Activated CD4-positive, alpha-beta T cell treated with anti-CD3 and anti-CD28 coated beads for 36 hours (primary cell): ENCODE data around the gene CYTH1. TPM values are rescaled to one million over a fixed set of nuclear protein-coding genes. Genes with fewer than 3 reads are reported as not detected.

Experiments
- ATAC-seq: fragments of 200-7000 bp; cut with Tn5 transposase; one replicate; pipeline ENCODE4 v1.10.0; 2021; ENCODE audit warnings: mild to moderate bottlenecking, moderate library complexity
- CTCF ChIA-PET: fragments of 350-600 bp; sonication (Branson Sonifier 250); formaldehyde crosslinking; loops from one replicate; lab custom pipeline; 2021; ENCODE audit warnings: antibody characterized with exemption; lab: Charles Lee
- POLR2A ChIA-PET: fragments of 350-600 bp; sonication (Branson Sonifier 250); formaldehyde crosslinking; loops from one replicate; lab custom pipeline; 2021; ENCODE audit warnings: antibody characterized with exemption, inconsistent platforms; lab: Charles Lee
- DNase-seq: peaks from one replicate; pipeline ENCODE4 v3.0.0-alpha.2; 2020
- H3K27ac Mint-ChIP-seq: one replicate; pipeline ENCODE4 v1.8.0; 2021; ENCODE audit warnings: mixed read lengths
- H3K27me3 Mint-ChIP-seq: one replicate; pipeline ENCODE4 v1.8.0; 2021; ENCODE audit warnings: mixed read lengths
- H3K36me3 Mint-ChIP-seq: one replicate; pipeline ENCODE4 v1.8.0; 2021; ENCODE audit warnings: low read depth, mixed read lengths
- H3K4me1 Mint-ChIP-seq: one replicate; pipeline ENCODE4 v1.8.0; 2021; ENCODE audit warnings: mixed read lengths
- H3K4me3 Mint-ChIP-seq: one replicate; pipeline ENCODE4 v1.8.0; 2021; ENCODE audit warnings: mild to moderate bottlenecking, moderate library complexity, mixed read lengths
- H3K9me3 Mint-ChIP-seq: one replicate; pipeline ENCODE4 v1.8.0; 2021; ENCODE audit warnings: low read depth, mixed read lengths
- intact Hi-C, 2 experiments: fragments of 100-400 bp; cut with DNase I in 1 of 2; cut with micrococcal nuclease in 1 of 2; formaldehyde crosslinking; loops; one replicate each; pipeline versions ENCODE4 v1.14.2 to v1.15.1; 2022 to 2024; cut with DNase I, micrococcal nuclease
- total RNA-seq, 2 experiments: library from RNA; stranded (reverse); gene quantifications; one replicate each; pipeline ENCODE4 v1.2.3, GENCODE V29; 2021

CYTH1 gene
- total RNA-seq, 2 experiments from 2014 or later = 109 to 130 TPM

GRCh38 chr17:78650093-78650715, 131.9 kb downstream of the CYTH1 start:
- intact Hi-C loops = no loop called here
- POLR2A ChIA-PET = no interaction called here
- Mint-ChIP-seq H3K4me1 (peaks cover 8% of the 10 kb centered on the region), H3K27ac (no peak overlapping the region), H3K4me3 (no peak overlapping the region), H3K27me3 (peaks cover 2% of the 10 kb centered on the region), H3K36me3 (peaks cover 2% of the 10 kb centered on the region), H3K9me3 (peaks cover 6% of the 10 kb centered on the region)
- ATAC-seq = no peak
- CTCF ChIA-PET = interaction anchor here (0.7 kb wide), 1 partner anchor 64 kb away, joined by 3 read pairs; no protein-coding TSS in a partner anchor
- no peak for DNase-seq

GRCh38 chr17:78648293-78648692, 133.8 kb downstream of the CYTH1 start:
- H3K27ac Mint-ChIP-seq = no peak overlapping the region
- peaks cover 8% of the 10 kb centered on the region for H3K4me1 Mint-ChIP-seq
- no peak overlapping the region for H3K4me3 Mint-ChIP-seq
- ATAC-seq (no peak), DNase-seq (no peak)
- intact Hi-C loops = no loop called here
- peaks cover 6% of the 10 kb centered on the region for H3K9me3 Mint-ChIP-seq
- POLR2A ChIA-PET = interaction anchor here (1.4 kb wide), 1 partner anchor 17 kb away, joined by 4 read pairs; no protein-coding TSS in a partner anchor
- peaks cover 2% of the 10 kb centered on the region for H3K36me3 Mint-ChIP-seq
- CTCF ChIA-PET = no interaction called here
- peaks cover 2% of the 10 kb centered on the region for H3K27me3 Mint-ChIP-seq

GRCh38 chr17:78647032-78647431, 135.0 kb downstream of the CYTH1 start:
- Mint-ChIP-seq H3K4me3 (no peak overlapping the region), H3K36me3 (peaks cover 2% of the 10 kb centered on the region), H3K27ac (peak overlapping the region; percentile 15), H3K27me3 (peaks cover 2% of the 10 kb centered on the region), H3K4me1 (peaks cover 8% of the 10 kb centered on the region), H3K9me3 (peaks cover 6% of the 10 kb centered on the region)
- ATAC-seq (no peak), DNase-seq (no peak)
- CTCF ChIA-PET = no interaction called here
- POLR2A ChIA-PET = no interaction called here
- intact Hi-C loops = no loop called here

- POLR2A ChIA-PET = no interaction called here
- intact Hi-C loops = no loop called here
- peak; percentile 93 for ATAC-seq
These were observed 136.4 kb downstream of the CYTH1 start for GRCh38 chr17:78645421-78646295.

GRCh38 chr17:78644931-78645351, 137.1 kb downstream of the CYTH1 start:
- no peak for DNase-seq
- no peak for ATAC-seq
- Mint-ChIP-seq H3K27ac (no peak overlapping the region), H3K9me3 (peaks cover 6% of the 10 kb centered on the region), H3K4me3 (no peak overlapping the region), H3K27me3 (peaks cover 2% of the 10 kb centered on the region), H3K36me3 (peaks cover 2% of the 10 kb centered on the region), H3K4me1 (peaks cover 8% of the 10 kb centered on the region)
- POLR2A ChIA-PET = no interaction called here
- intact Hi-C loops = no loop called here
- CTCF ChIA-PET = interaction anchor here (0.8 kb wide), 1 partner anchor 232 kb away, joined by 3 read pairs; no protein-coding TSS in a partner anchor

More at GRCh38 chr17:78645421-78646295, 136.4 kb downstream of the CYTH1 start:
- DNase-seq = peak; percentile 81
- H3K9me3 Mint-ChIP-seq = peaks cover 6% of the 10 kb centered on the region
- peak overlapping the region; percentile 89 for H3K27ac Mint-ChIP-seq
- CTCF ChIA-PET = interaction anchor here (0.6 kb wide), 1 partner anchor 582 kb away, joined by 3 read pairs; no protein-coding TSS in a partner anchor
- peak overlapping the region; percentile 35 for H3K4me3 Mint-ChIP-seq
- peaks cover 2% of the 10 kb centered on the region for H3K27me3 Mint-ChIP-seq
- peaks cover 8% of the 10 kb centered on the region for H3K4me1 Mint-ChIP-seq
- peaks cover 2% of the 10 kb centered on the region for H3K36me3 Mint-ChIP-seq

GRCh38 chr17:78644224-78644623, 137.8 kb downstream of the CYTH1 start:
- ATAC-seq = no peak
- ChIA-PET CTCF (interaction anchor here (0.8 kb wide), 1 partner anchor 232 kb away, joined by 3 read pairs; no protein-coding TSS in a partner anchor), POLR2A (no interaction called here)

GRCh38 chr17:78643326-78643725, 138.7 kb downstream of the CYTH1 start:
- intact Hi-C loops = no loop called here
- no peak for ATAC-seq
- ChIA-PET CTCF (no interaction called here), POLR2A (no interaction called here)
- no peaks in the 10 kb centered on the region for H3K36me3 Mint-ChIP-seq
- no peak for DNase-seq
- H3K9me3 Mint-ChIP-seq = peaks cover 3% of the 10 kb centered on the region
- no peak overlapping the region for H3K4me3 Mint-ChIP-seq
- no peaks in the 10 kb centered on the region for H3K27me3 Mint-ChIP-seq
- peaks cover 10% of the 10 kb centered on the region for H3K4me1 Mint-ChIP-seq
- no peak overlapping the region for H3K27ac Mint-ChIP-seq

More at GRCh38 chr17:78644224-78644623, 137.8 kb downstream of the CYTH1 start:
- peaks cover 8% of the 10 kb centered on the region for H3K4me1 Mint-ChIP-seq
- intact Hi-C loops = no loop called here
- H3K27ac Mint-ChIP-seq = no peak overlapping the region
- peaks cover 2% of the 10 kb centered on the region for H3K36me3 Mint-ChIP-seq
- peaks cover under 1% of the 10 kb centered on the region for H3K27me3 Mint-ChIP-seq
- peaks cover 6% of the 10 kb centered on the region for H3K9me3 Mint-ChIP-seq
- H3K4me3 Mint-ChIP-seq = no peak overlapping the region
- DNase-seq = no peak

- POLR2A ChIA-PET = no interaction called here
- intact Hi-C loops = no loop called here
- CTCF ChIA-PET = no interaction called here
These were observed 139.4 kb downstream of the CYTH1 start for GRCh38 chr17:78642707-78643106.

GRCh38 chr17:78641666-78642065, 140.4 kb downstream of the CYTH1 start:
- Mint-ChIP-seq H3K9me3 (no peaks in the 10 kb centered on the region), H3K4me1 (peaks cover 10% of the 10 kb centered on the region), H3K36me3 (no peaks in the 10 kb centered on the region), H3K27me3 (no peaks in the 10 kb centered on the region), H3K27ac (peak overlapping the region; percentile 19), H3K4me3 (no peak overlapping the region)
- ChIA-PET POLR2A (no interaction called here), CTCF (no interaction called here)
- no peak for ATAC-seq
- no peak for DNase-seq
- intact Hi-C loops = no loop called here

More at GRCh38 chr17:78642707-78643106, 139.4 kb downstream of the CYTH1 start:
- Mint-ChIP-seq H3K4me1 (peaks cover 10% of the 10 kb centered on the region), H3K27ac (no peak overlapping the region), H3K4me3 (no peak overlapping the region), H3K27me3 (no peaks in the 10 kb centered on the region), H3K9me3 (no peaks in the 10 kb centered on the region), H3K36me3 (no peaks in the 10 kb centered on the region)
- ATAC-seq (no peak), DNase-seq (no peak)

GRCh38 chr17:78641243-78641642, 140.8 kb downstream of the CYTH1 start:
- intact Hi-C loops = no loop called here
- H3K4me3 Mint-ChIP-seq = no peak overlapping the region
- ChIA-PET POLR2A (no interaction called here), CTCF (no interaction called here)
- ATAC-seq (no peak), DNase-seq (no peak)
- no peaks in the 10 kb centered on the region for H3K36me3 Mint-ChIP-seq
- H3K9me3 Mint-ChIP-seq = no peaks in the 10 kb centered on the region
- H3K27ac Mint-ChIP-seq = peak overlapping the region; percentile 19
- no peaks in the 10 kb centered on the region for H3K27me3 Mint-ChIP-seq
- H3K4me1 Mint-ChIP-seq = peaks cover 9% of the 10 kb centered on the region

- DNase-seq = no peak
- Mint-ChIP-seq H3K36me3 (no peaks in the 10 kb centered on the region), H3K9me3 (no peaks in the 10 kb centered on the region), H3K27ac (no peak overlapping the region), H3K4me3 (no peak overlapping the region), H3K27me3 (no peaks in the 10 kb centered on the region), H3K4me1 (peaks cover 3% of the 10 kb centered on the region)
- CTCF ChIA-PET = no interaction called here
- POLR2A ChIA-PET = no interaction called here
- no peak for ATAC-seq
- intact Hi-C loops = no loop called here
These were observed 141.4 kb downstream of the CYTH1 start for GRCh38 chr17:78640700-78641099.
